Heart left ventricle (tissue), 16 donors: ENCODE data around the gene USP48. TPM values are rescaled to one million over a fixed set of nuclear protein-coding genes. Genes with fewer than 3 reads are reported as not detected.

Experiments
- ATAC-seq, 4 donors: fragments of 200-7000 bp; cut with Tn5 transposase; one replicate each; pipeline ENCODE4 v1.9.1; 2020 to 2022; ENCODE audit warnings: moderate library complexity in 4 of 4, mild to moderate bottlenecking in 3 of 4, moderate number of reproducible peaks in 1 of 4
- DNase-seq, 5 donors: peaks; one replicate each; pipeline ENCODE4 v3.0.0-alpha.2; 2020
- H3K27ac ChIP-seq, 12 donors: fragments of 200-600 bp; sonication (generic) in 4 of 12; one replicate each; pipeline versions ENCODE4 v1.5.0 to v1.8.0; 2016 to 2022; ENCODE audit warnings: mild to moderate bottlenecking in 2 of 12
- H3K27me3 ChIP-seq, 9 donors: fragments of 200-600 bp; sonication (generic) in 2 of 9; one replicate each; pipeline versions ENCODE4 v1.5.1 to v1.8.0; 2016 to 2022; ENCODE audit warnings: mild to moderate bottlenecking in 3 of 9
- H3K36me3 ChIP-seq, 9 donors: fragments of 200-600 bp; sonication (generic) in 2 of 9; one replicate each; pipeline versions ENCODE4 v1.5.0 to v1.8.0; 2018 to 2022; ENCODE audit warnings: mild to moderate bottlenecking in 2 of 9
- H3K4me1 ChIP-seq, 12 donors: fragments of 200-600 bp; sonication (generic) in 4 of 12; one replicate each; pipeline versions ENCODE4 v1.5.0 to v1.8.0; 2016 to 2022; ENCODE audit warnings: mild to moderate bottlenecking in 3 of 12
- H3K4me3 ChIP-seq, 12 donors: fragments of 200-600 bp; sonication (generic) in 4 of 12; one replicate each; pipeline versions ENCODE4 v1.5.0 to v1.8.0; 2017 to 2022; ENCODE audit warnings: mild to moderate bottlenecking in 9 of 12, moderate library complexity in 4 of 12
- H3K9me3 ChIP-seq, 12 donors: fragments of 200-600 bp; sonication (generic) in 4 of 12; one replicate each; pipeline versions ENCODE4 v1.5.0 to v1.8.0; 2016 to 2022; ENCODE audit warnings: mild to moderate bottlenecking in 1 of 12
- CTCF ChIP-seq, 12 donors: fragments of 200-600 bp; sonication (generic) in 4 of 12; IDR thresholded peaks; one replicate each; pipeline versions ENCODE4 v1.5.0 to v1.8.0; 2018 to 2022; ENCODE audit warnings: antibody characterized with exemption in 12 of 12, mild to moderate bottlenecking in 5 of 12
- POLR2A ChIP-seq, 2 donors: fragments of 450-650 bp; IDR thresholded peaks; one replicate each; pipeline ENCODE4 v1.6.1; 2017; ENCODE audit warnings: antibody characterized with exemption in 2 of 2, mild to moderate bottlenecking in 2 of 2, moderate library complexity in 2 of 2
- WGBS, 4 donors: extraction: QIAGEN DNeasy Blood & Tissue Kit in 2 of 4; methylation state at CpG; one replicate each; pipeline versions ENCODE4 v1.1.5 to v1.1.7; 2013 to 2018; 5-methylcytosine and 5-hydroxymethylcytosine counted together
- intact Hi-C, 10 donors: fragments of 100-400 bp; cut with DNase I; formaldehyde crosslinking; loops; one replicate each; pipeline versions ENCODE4 v1.11.1 to v1.14.2; 2022
- polyA plus RNA-seq, 2 donors: library from polyadenylated mRNA; stranded (reverse); fragments of 200-250 nt; gene quantifications; one replicate each; pipeline ENCODE4 v1.2.3, GENCODE V29; 2013
- total RNA-seq, 9 donors: library from RNA; depleted of rRNA in 2 of 9; stranded (reverse); fragments of >200 nt in 2 of 9; fragmentation: NEBNext Ultra II Directional in 3 of 9; extraction: Animal tissue kit (Norgen Biotek cat#: 25700) in 3 of 9; gene quantifications; one replicate each; pipeline versions ENCODE4 v1.1.0 to v1.2.4, GENCODE V29; 2016 to 2023
- donor health status: ischemic (EF 13 %, LVEDD 7.1; RV severe dilation, severe dysfunction).
- donor health status: healthy with polysubstance abuse.
- donor health status: DM: no; HTN: yes; CAD: no.
- donor health status: DM: no; HTN: no; CAD: no.
- donor health status: ischemic (EF 25% LVEDD 6.9; RV normal size, moderate dysfunction).
- donor health status: ischemic (EF 25% LVEDD 5.7; RV mildly dilated, moderate dysfunction).
- donor health status: healthy.
- donor health status: DM: yes; HTN: yes; CAD: no.
- donor health status: ischemic (EF 35%, LVEDD 5.7; RV mildly dilated, moderate dysfunction).
- donor health status: nonischemic (EF 11% LVEDD 7.7; RV severe dilation, severe dysfunction).
- donor health status: DM: yes; HTN: yes; CAD: no.
- donor health status: PGD.
- donor health status: ischemic (EF 29% LVEDD 5.4; RV normal size, mild dysfunction).
- donor health status: nonischemic (EF 23%, LVEDD 6.1; RV moderate dilation, normal function).

USP48 gene
- total and polyA plus RNA-seq, 11 donors, result 17.3 to 45.5 (median 38.8) TPM

- TF ChIP-seq POLR2A (IDR thresholded peaks at IDR 0.05) (no peak), CTCF (IDR thresholded peaks at IDR 0.05) (no peak)
- WGBS, 4 donors, result 88 to 94% (median 93%) methylated on average over 9 of the region's 9 CpGs
- intact Hi-C loops, result no loop called here
- DNase-seq (no peak), ATAC-seq (no peak)
- H3K4me3 ChIP-seq, result no peak overlapping the region
- H3K27me3 ChIP-seq, result no peaks in the 10 kb centered on the region
- peaks cover 0 to 6% (median 0%) of the 10 kb centered on the region in 12 donors for H3K9me3 ChIP-seq
- peaks cover 0 to 95% (median 79%) of the 10 kb centered on the region in 9 donors for H3K36me3 ChIP-seq
- no peaks in the 10 kb centered on the region for H3K4me1 ChIP-seq
- H3K27ac ChIP-seq, result no peak overlapping the region
Measured at GRCh38 chr1:21681426-21681825, 101.5 kb downstream of the USP48 start.

GRCh38 chr1:21680918-21681317 is 102.0 kb downstream of the USP48 start:
- intact Hi-C loops, result no loop called here
- 61 to 68% (median 67%) methylated on average over 3 of the region's 3 CpGs for WGBS, 4 donors
- TF ChIP-seq CTCF (IDR thresholded peaks at IDR 0.05) (no peak), POLR2A (IDR thresholded peaks at IDR 0.05) (no peak)
- H3K27me3 ChIP-seq, result no peaks in the 10 kb centered on the region
- H3K4me3 ChIP-seq, result no peak overlapping the region
- H3K27ac ChIP-seq, result no peak overlapping the region
- peaks cover 0 to 92% (median 74%) of the 10 kb centered on the region in 9 donors for H3K36me3 ChIP-seq
- DNase-seq, result no peak
- H3K4me1 ChIP-seq, result no peaks in the 10 kb centered on the region
- H3K9me3 ChIP-seq, result peaks cover 0 to 6% (median 0%) of the 10 kb centered on the region in 12 donors
- ATAC-seq, result no peak

GRCh38 chr1:21680381-21680780 is 102.6 kb downstream of the USP48 start:
- peaks cover 0 to 87% (median 68%) of the 10 kb centered on the region in 9 donors for H3K36me3 ChIP-seq
- no peaks in the 10 kb centered on the region for H3K4me1 ChIP-seq
- H3K4me3 ChIP-seq, result no peak overlapping the region
- no peaks in the 10 kb centered on the region for H3K27me3 ChIP-seq
- no peak for TF ChIP-seq CTCF (IDR thresholded peaks at IDR 0.05)
- no peak for TF ChIP-seq POLR2A (IDR thresholded peaks at IDR 0.05)
- intact Hi-C loops, result no loop called here
- peaks cover 0 to 6% (median 0%) of the 10 kb centered on the region in 12 donors for H3K9me3 ChIP-seq
- 90 to 100% (median 97%) methylated on average over 1 of the region's 1 CpG for WGBS, 4 donors
- no peak overlapping the region for H3K27ac ChIP-seq
- DNase-seq (no peak), ATAC-seq (no peak)

GRCh38 chr1:21677168-21677567 is 105.8 kb downstream of the USP48 start:
- DNase-seq (no peak), ATAC-seq (no peak)
- peaks cover 0 to 60% (median 42%) of the 10 kb centered on the region in 9 donors for H3K36me3 ChIP-seq
- WGBS, 4 donors, result 85 to 90% (median 89%) methylated on average over 6 of the region's 6 CpGs
- no peak for TF ChIP-seq POLR2A (IDR thresholded peaks at IDR 0.05)
- TF ChIP-seq CTCF (IDR thresholded peaks at IDR 0.05), result no peak
- H3K9me3 ChIP-seq, result no peaks in the 10 kb centered on the region
- H3K27ac ChIP-seq, result no peak overlapping the region
- no peaks in the 10 kb centered on the region for H3K27me3 ChIP-seq
- no peak overlapping the region for H3K4me3 ChIP-seq
- peaks cover 5 to 19% (median 18%) of the 10 kb centered on the region in 12 donors for H3K4me1 ChIP-seq
- intact Hi-C loops, result loop anchor here in 1 of 10 donors (10.0 kb wide), 1 partner anchor 738 kb away; no protein-coding TSS in a partner anchor
